EL (cell line): ENCODE measurements around the gene NCKAP5.

Experiments
- DNase-seq: peaks from one replicate; pipeline ENCODE4 v3.0.0-alpha.2; 2016

NCKAP5 gene

DNA sequence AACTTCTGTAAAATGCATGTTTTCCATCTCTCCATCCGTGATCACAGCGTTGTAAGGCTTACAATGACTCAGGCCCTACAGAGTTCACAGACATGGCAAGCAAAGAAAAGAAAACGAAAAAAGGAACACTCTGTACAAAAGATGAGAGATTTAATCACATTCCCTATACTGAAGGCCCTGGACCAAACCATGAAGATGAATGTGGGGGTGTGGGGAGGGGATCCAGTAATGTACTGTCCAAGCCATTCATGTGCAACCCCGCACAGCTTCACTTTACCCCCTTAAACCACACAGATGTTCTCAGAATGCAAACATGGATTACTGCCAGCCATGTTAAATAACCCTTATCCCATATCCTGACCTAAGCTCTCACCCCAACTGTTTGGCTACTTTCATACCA, 391.1 kb downstream of the NCKAP5 start:
- DNase-seq = no peak

GRCh38 chr2:133175926-133176325, 392.3 kb downstream of the NCKAP5 start:
- no peak for DNase-seq

GRCh38 chr2:133173224-133173623, 395.0 kb downstream of the NCKAP5 start:
- no peak for DNase-seq

GRCh38 chr2:133171393-133172004, 396.8 kb downstream of the NCKAP5 start:
- DNase-seq = peak; percentile 68

DNA sequence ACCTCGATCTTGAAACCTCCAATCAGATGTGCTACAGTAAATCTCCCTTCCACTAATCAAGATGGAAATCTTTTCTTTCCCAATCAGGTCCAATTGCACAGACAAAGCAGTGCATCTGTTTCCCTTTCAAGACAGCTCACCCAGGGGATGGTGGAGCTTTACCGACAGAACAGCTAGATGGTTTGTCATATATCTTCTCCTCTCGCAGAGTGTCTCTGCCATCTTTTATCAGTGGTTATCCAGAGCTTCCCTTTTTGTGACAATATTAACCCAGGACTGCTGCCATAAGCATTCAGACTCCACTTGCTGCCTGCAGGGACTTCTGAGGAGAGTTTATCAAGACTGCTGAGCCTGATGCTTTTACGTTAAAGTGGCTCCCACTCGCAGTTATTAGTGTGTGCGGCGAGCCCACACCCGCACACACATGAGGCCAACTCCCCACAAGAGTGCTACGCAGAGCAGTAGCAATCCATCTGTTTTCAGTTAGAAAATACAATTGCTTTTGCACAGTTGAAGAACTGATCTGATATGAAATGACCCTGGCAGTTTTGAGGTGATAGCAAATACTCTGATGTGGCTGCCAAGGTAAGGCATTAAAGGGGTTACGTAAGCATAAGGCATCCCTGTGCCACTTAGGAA, 398.9 kb downstream of the NCKAP5 start:
- no peak for DNase-seq

GRCh38 chr2:133167990-133168389, 400.3 kb downstream of the NCKAP5 start:
- DNase-seq = peak; percentile 29

DNA sequence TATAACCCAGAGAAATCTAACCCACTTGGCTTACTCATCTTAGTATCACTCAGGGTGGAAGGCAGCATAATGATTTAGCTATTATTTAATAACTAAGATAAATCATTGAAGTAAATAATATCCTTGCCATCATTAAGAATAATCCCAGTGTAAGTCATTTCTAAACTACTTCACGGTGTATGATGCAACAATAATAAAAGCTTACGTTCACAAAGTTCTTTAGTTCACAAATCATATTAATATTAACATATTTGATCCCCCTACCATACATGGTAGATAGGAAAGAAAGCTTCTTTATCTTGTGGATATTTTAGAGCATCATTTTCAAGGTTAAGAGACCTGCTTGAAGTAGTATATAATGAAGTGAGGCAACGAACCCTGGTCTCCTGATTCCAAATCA, 401.0 kb downstream of the NCKAP5 start:
- no peak for DNase-seq

- DNase-seq = peak; percentile 46
These were observed 402.2 kb downstream of the NCKAP5 start for GRCh38 chr2:133166031-133166430.

DNA sequence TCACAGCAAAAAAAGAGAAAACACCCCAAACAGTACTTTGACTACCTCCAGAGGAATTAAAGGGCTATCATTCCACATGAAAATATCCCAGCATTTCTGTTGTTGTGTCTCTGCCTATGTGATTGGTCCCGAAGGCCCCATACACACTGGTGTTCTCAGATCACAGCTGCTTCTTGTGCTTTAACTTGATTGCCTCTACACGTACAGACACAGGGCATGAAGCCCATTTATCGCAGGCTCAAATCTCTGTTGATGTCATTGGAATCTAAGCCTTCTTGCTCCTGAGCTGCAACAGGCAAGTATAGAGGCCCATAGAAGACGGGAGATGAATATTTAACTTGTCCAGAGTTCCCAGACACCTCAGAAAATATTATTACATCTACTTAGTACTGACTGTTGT, 405.2 kb downstream of the NCKAP5 start:
- no peak for DNase-seq

DNA sequence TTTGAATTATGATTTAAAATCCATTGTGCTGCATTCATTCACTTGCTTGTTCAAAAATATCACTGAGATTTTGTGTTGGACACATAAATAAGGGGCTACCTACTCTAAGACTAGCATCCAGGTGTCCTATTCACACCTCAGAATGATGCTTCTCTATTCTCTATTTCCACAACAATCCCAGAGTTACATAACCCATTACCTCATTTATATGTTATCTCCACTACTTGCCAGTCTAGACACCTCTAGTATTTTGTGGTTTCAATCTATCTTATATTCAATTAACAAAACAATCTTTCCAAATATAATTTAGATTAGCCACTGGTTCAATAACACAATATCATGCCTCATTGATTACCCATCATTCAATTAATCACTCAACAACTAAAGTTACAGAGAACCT, 409.8 kb downstream of the NCKAP5 start:
- no peak for DNase-seq

DNA sequence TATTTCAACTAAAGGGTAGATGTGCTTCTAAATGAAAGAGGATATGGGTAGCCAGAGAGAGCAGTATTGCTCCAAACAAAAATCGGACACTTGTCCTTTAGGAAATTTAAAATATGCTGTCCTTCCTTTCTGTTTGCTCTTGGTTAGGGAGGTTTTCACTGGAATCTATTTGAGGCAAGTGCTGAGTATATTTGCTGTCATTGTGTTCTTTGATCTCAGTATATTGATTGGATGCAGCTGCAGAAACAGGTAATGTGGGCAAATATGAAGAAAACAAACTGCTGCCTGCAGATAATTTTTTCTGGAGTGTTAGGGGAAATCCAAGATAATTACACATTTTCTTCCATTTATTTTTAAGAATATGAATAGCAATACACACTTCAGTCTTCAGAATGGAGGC, 410.2 kb downstream of the NCKAP5 start:
- DNase-seq = no peak

GRCh38 chr2:133157141-133157540, 411.1 kb downstream of the NCKAP5 start:
- no peak for DNase-seq

DNA sequence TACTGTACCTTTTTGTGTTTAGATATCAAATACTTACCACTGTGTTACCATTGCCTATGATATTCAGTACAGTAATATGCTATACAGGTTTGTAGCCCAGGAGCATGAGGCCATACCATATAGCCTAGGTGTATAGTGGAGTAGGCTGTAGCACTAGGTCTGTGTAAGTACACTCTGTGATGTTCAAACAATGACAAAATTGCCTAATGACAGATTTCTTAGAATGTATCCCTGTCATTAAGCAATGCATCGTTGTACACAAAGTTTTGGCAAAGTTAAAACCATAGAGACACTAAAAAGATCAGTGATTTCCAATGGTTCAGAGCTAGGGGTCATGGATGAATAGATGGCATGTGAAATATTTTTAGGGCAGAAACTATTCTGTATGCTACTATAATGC, 415.5 kb downstream of the NCKAP5 start:
- no peak for DNase-seq

DNA sequence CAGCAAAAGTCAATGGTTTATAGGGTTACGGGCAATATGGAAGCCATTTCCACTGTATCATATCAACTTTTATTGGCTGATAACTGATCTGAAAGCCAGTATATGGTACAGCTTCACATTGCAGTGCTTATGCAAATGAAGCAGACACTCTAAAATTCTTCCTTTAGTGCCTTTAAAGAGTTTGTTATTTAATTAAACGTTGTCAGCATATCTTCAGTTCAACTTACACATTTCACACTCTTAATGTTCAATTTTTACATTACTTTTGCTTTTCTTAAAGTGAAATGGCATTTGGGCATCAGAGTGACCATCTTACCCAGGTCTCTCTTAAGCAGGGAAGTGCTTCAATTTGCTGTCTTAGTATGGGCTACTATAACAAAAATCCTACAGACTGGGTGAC, 420.1 kb downstream of the NCKAP5 start:
- no peak for DNase-seq

DNA sequence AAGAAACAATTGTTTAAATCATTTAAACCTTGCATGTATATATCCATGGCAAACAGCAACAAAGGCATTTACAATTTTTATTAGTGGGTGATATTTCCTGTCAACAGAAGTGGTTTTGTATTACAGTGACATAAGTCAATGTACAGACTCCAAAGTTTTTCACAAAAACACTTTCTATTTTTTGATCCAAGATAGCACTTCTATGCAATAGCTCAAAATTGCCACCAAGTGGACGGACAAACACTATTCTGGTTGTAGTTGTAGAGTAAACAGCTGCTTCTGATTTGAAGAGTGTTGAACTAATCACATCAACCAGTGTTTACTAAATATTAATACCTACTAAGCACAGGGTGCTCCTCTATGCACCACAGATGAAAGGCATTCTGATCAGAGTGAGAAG, 421.4 kb downstream of the NCKAP5 start:
- peak; percentile 13 for DNase-seq

DNA sequence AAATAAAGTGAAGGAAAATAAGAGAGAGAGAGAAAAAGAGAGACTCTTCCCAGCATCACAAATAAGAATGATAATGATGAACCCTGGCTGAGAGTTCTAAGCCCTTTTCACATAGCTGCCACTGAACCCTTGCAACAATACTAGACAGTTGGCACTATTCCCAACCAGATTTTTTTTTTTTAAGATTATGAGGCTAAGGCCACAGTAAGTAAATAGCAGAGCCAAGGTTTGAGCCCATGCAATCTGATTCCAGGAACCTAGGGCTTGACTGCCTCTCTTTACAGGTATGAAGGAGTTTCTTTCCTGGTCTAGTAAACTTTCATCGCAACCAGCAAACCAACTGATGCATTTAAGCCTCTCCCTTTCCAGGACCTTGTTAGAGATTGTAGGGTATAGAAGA, 424.6 kb downstream of the NCKAP5 start:
- no peak for DNase-seq

DNA sequence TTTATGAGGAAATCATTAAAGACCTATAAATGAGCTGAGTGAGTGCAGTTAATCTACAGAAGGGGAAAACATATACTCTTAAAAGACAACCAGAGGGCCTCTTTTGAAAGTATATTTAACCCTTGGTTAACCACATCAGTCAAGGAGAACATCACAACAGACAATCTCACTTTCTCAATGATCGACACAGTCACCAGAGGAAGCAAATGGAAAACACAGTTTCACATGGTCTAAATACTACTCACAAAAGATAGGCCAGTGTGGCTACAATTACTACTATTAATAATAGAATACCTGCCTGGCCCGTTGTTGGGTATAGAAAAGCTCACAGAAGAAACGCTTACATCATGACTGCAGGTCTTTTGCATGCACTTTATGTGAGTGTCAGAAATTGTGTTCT, 426.2 kb downstream of the NCKAP5 start:
- DNase-seq = no peak

- DNase-seq = no peak
These were observed 427.6 kb downstream of the NCKAP5 start for GRCh38 chr2:133140620-133141019.

- no peak for DNase-seq
These were observed 428.3 kb downstream of the NCKAP5 start for GRCh38 chr2:133139847-133140533.

- no peak for DNase-seq
These were observed 429.6 kb downstream of the NCKAP5 start for GRCh38 chr2:133138693-133139092.

- no peak for DNase-seq
These were observed 433.1 kb downstream of the NCKAP5 start for GRCh38 chr2:133135035-133135654.

DNA sequence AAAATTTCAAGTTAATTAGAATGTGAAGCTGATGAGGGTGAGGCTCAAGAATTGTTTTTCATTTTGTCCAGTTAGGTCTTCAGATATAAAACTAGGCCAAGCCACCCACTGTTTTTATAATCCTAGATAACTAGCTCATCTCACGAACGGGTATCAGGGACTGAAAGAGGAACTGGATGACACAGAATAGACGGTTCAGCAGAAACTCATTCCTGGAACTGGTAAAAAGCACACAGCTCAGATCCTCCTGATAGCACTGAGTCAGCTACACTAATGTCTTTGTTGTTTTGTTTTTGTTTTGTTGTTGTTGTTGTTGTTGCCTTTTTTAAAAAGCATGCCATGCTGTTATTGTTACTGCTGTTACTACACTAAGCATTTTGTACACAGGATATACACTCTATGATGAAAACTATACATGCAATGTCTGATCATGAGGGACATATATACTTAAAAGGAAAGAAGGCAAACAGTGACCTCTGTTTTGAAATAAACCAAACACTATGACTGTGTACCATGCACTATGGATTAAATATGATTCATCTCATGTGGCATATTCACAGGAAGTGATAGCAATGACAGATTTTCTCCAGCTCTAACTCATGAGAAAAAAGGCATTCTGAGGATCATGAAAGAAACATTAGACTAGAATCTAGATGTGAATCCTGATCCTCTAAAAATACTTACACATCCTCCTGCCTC, 437.6 kb downstream of the NCKAP5 start:
- peak; percentile 45 for DNase-seq

DNA sequence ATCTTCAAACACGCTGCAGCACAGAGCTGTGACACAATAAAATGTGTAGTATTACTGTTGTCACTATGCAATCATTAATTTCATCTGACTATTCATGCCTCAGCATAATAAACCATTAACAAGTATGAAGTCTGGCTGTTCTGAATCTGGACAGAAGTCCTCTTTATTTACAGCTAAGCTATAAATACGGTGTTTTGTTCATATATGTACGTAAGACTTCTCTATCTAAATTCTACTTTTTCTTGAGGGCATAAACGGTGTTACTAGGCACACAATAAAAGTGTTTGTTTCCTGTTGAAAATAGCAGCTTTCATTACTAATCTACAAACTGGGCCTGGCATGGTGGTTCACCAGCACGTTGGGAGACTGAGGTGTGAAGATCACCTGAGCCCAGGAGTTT, 443.8 kb downstream of the NCKAP5 start:
- no peak for DNase-seq
